Uterus (tissue), 2 donors: Measurements from ENCODE around the gene PSEN1.

Experiments
- CTCF ChIP-seq, 4 experiments: fragments of 200-600 bp in 2 of 4; fragments of 450-650 bp in 2 of 4; sonication (generic) in 2 of 4; IDR thresholded peaks; one replicate each; pipeline ENCODE4 v1.5.1; 2016 to 2019; ENCODE audit warnings: antibody characterized with exemption in 4 of 4, mild to moderate bottlenecking in 2 of 4, moderate library complexity in 1 of 4
- POLR2A ChIP-seq, 2 donors: fragments of 450-650 bp; IDR thresholded peaks; one replicate each; pipeline ENCODE4 v1.6.1; 2016; ENCODE audit warnings: antibody characterized with exemption in 2 of 2, mild to moderate bottlenecking in 1 of 2, moderate library complexity in 1 of 2

- no peak for TF ChIP-seq CTCF (IDR thresholded peaks at IDR 0.05)
- no peak for TF ChIP-seq POLR2A (IDR thresholded peaks at IDR 0.05)
These were observed 5.9 kb downstream of the PSEN1 start for GRCh38 chr14:73142216-73142615.
